ENCODE measurements around the gene TSPAN9. TPM values are rescaled to one million over a fixed set of nuclear protein-coding genes. Genes with fewer than 3 reads are reported as not detected.

The TSPAN9 gene
- polyA plus RNA-seq, 1 experiment: 67.0 TPM

- TF ChIP-seq CTCF (IDR thresholded peaks at IDR 0.05; ENCODE audit: insufficient read depth, low read depth, low read length): no peak
- peaks cover 9% of the 10 kb centered on the region for H3K27me3 ChIP-seq (ENCODE audit: control insufficient read depth, insufficient read depth, low read length)
- H3K36me3 ChIP-seq (ENCODE audit: control insufficient read depth, insufficient read depth, low read length): no peaks in the 10 kb centered on the region
- no peak for DNase-seq (ENCODE audit: low read depth)
- POLR2A ChIA-PET: no interaction called here
- no peak overlapping the region for H3K4me3 ChIP-seq (ENCODE audit: low read depth, low read length)
- CTCF ChIA-PET: interaction anchor here (1.2 to 1.6 kb wide), 3 partner anchors 9 to 469 kb away, joined by 3 to 4 read pairs (median 4); no protein-coding TSS in a partner anchor
Observed at GRCh38 chr12:3308063-3308462, 230.9 kb downstream of the TSPAN9 start.

GRCh38 chr12:3308609-3309008, 231.4 kb downstream of the TSPAN9 start:
- peaks cover 9% of the 10 kb centered on the region for H3K27me3 ChIP-seq (ENCODE audit: control insufficient read depth, insufficient read depth, low read length)
- ChIA-PET POLR2A (no interaction called here), CTCF (interaction anchor here (1.0 kb wide), 1 partner anchor 9 kb away, joined by 3 read pairs; no protein-coding TSS in a partner anchor)
- TF ChIP-seq CTCF (IDR thresholded peaks at IDR 0.05; ENCODE audit: insufficient read depth, low read depth, low read length): no peak
- no peaks in the 10 kb centered on the region for H3K36me3 ChIP-seq (ENCODE audit: control insufficient read depth, insufficient read depth, low read length)
- DNase-seq (ENCODE audit: low read depth): no peak
- no peak overlapping the region for H3K4me3 ChIP-seq (ENCODE audit: low read depth, low read length)

GRCh38 chr12:3309805-3310204, 232.6 kb downstream of the TSPAN9 start:
- no peak for TF ChIP-seq CTCF (IDR thresholded peaks at IDR 0.05; ENCODE audit: insufficient read depth, low read depth, low read length)

GRCh38 chr12:3310271-3311026, 233.3 kb downstream of the TSPAN9 start:
- CTCF ChIA-PET: interaction anchor here (1.3 to 6.8 kb wide), 2 partner anchors 11 to 493 kb away, joined by 5 to 96 read pairs; no protein-coding TSS in a partner anchor
- peaks cover 9% of the 10 kb centered on the region for H3K27me3 ChIP-seq (ENCODE audit: control insufficient read depth, insufficient read depth, low read length)
- no peak for DNase-seq (ENCODE audit: low read depth)
- POLR2A ChIA-PET: no interaction called here
- no peaks in the 10 kb centered on the region for H3K36me3 ChIP-seq (ENCODE audit: control insufficient read depth, insufficient read depth, low read length)
- no peak for TF ChIP-seq CTCF (IDR thresholded peaks at IDR 0.05; ENCODE audit: insufficient read depth, low read depth, low read length)
- H3K4me3 ChIP-seq (ENCODE audit: low read depth, low read length): no peak overlapping the region

More at GRCh38 chr12:3309805-3310204, 232.6 kb downstream of the TSPAN9 start:
- POLR2A ChIA-PET: no interaction called here
- no peaks in the 10 kb centered on the region for H3K36me3 ChIP-seq (ENCODE audit: control insufficient read depth, insufficient read depth, low read length)
- peaks cover 9% of the 10 kb centered on the region for H3K27me3 ChIP-seq (ENCODE audit: control insufficient read depth, insufficient read depth, low read length)
- no peak overlapping the region for H3K4me3 ChIP-seq (ENCODE audit: low read depth, low read length)
- CTCF ChIA-PET: interaction anchor here (0.6 to 6.8 kb wide), 2 partner anchors 10 to 498 kb away, joined by 5 to 96 read pairs; no protein-coding TSS in a partner anchor
- DNase-seq (ENCODE audit: low read depth): no peak

GRCh38 chr12:3311027-3311402, 233.8 kb downstream of the TSPAN9 start:
- CTCF ChIA-PET: interaction anchor here (1.2 to 6.8 kb wide), 3 partner anchors 11 to 493 kb away, joined by 3 to 96 read pairs (median 5); no protein-coding TSS in a partner anchor
- no peaks in the 10 kb centered on the region for H3K36me3 ChIP-seq (ENCODE audit: control insufficient read depth, insufficient read depth, low read length)
- POLR2A ChIA-PET: no interaction called here
- H3K27me3 ChIP-seq (ENCODE audit: control insufficient read depth, insufficient read depth, low read length): peaks cover 9% of the 10 kb centered on the region
- DNase-seq (ENCODE audit: low read depth): no peak
- TF ChIP-seq CTCF (IDR thresholded peaks at IDR 0.05; ENCODE audit: insufficient read depth, low read depth, low read length): no peak
- no peak overlapping the region for H3K4me3 ChIP-seq (ENCODE audit: low read depth, low read length)
